ENCODE data around the gene SYF2.

GRCh38 chr1:25197235-25197975 lies 34.9 kb downstream of the SYF2 start:
- TF ChIP-seq CTCF (IDR thresholded peaks at IDR 0.05) (no peak), POLR2A (IDR thresholded peaks at IDR 0.05) (no peak)

Data from adrenal gland (tissue), 5 donors.